WTC11 (cell line): ENCODE measurements around the gene SETD7. TPM values are rescaled to one million over a fixed set of nuclear protein-coding genes. Genes with fewer than 3 reads are reported as not detected.

Source experiments
- ATAC-seq: fragments of 200-7000 bp; cut with Tn5 transposase; 2 replicates; pipeline ENCODE4 v1.10.0; 2021; ENCODE audit warnings: mild to moderate bottlenecking, moderate library complexity
- CTCF ChIA-PET: fragments of 300-600 bp; sonication (Branson Sonifier 250); formaldehyde crosslinking; loops from one replicate; lab custom pipeline; 2021; ENCODE audit warnings: antibody characterized with exemption; lab: Charles Lee
- POLR2A ChIA-PET: fragments of 350-600 bp; sonication (Branson Sonifier 250); formaldehyde crosslinking; loops from one replicate; lab custom pipeline; 2021; ENCODE audit warnings: antibody characterized with exemption; lab: Charles Lee
- DNase-seq: peaks from one replicate; pipeline ENCODE4 v3.0.0; 2021; ENCODE audit warnings: low spot score
- H3K27ac Mint-ChIP-seq: 2 replicates; pipeline ENCODE4 v1.8.0; 2021; ENCODE audit warnings: mixed read lengths
- H3K27me3 Mint-ChIP-seq: 2 replicates; pipeline ENCODE4 v1.8.0; 2021; ENCODE audit warnings: low read depth, mild to moderate bottlenecking, moderate library complexity, mixed read lengths
- H3K36me3 Mint-ChIP-seq: 2 replicates; pipeline ENCODE4 v1.8.0; 2021; ENCODE audit warnings: mixed read lengths
- H3K4me1 Mint-ChIP-seq: 2 replicates; pipeline ENCODE4 v1.8.0; 2022; ENCODE audit warnings: mixed read lengths
- H3K4me3 Mint-ChIP-seq: 2 replicates; pipeline ENCODE4 v1.8.0; 2021; ENCODE audit warnings: mild to moderate bottlenecking, moderate library complexity, mixed read lengths
- H3K9me3 Mint-ChIP-seq: 2 replicates; pipeline ENCODE4 v1.8.0; 2021; ENCODE audit warnings: mixed read lengths
- ATF1 ChIP-seq: sonication (generic); formaldehyde crosslinking; IDR thresholded peaks from 2 replicates; pipeline ENCODE4 v1.8.1; 2023; ENCODE audit warnings: mild to moderate bottlenecking, moderate library complexity, missing genetic modification reagents
- CBFB ChIP-seq: sonication (generic); formaldehyde crosslinking; IDR thresholded peaks from 2 replicates; pipeline ENCODE4 v1.8.1; 2022; ENCODE audit warnings: mild to moderate bottlenecking, low read depth, missing genetic modification reagents
- CREB1 ChIP-seq: sonication (generic); formaldehyde crosslinking; IDR thresholded peaks from 2 replicates; pipeline ENCODE4 v1.8.0; 2023; ENCODE audit warnings: mild to moderate bottlenecking, missing genetic modification reagents
- E2F4 ChIP-seq: sonication (generic); formaldehyde crosslinking; IDR thresholded peaks from 2 replicates; pipeline ENCODE4 v1.8.1; 2022; ENCODE audit warnings: low read depth, mild to moderate bottlenecking, moderate library complexity, missing genetic modification reagents, borderline replicate concordance
- GABPB1 ChIP-seq: sonication (generic); formaldehyde crosslinking; IDR thresholded peaks from 2 replicates; pipeline ENCODE4 v1.8.1; 2023; ENCODE audit warnings: mild to moderate bottlenecking, missing genetic modification reagents
- SMAD4 ChIP-seq: sonication (generic); formaldehyde crosslinking; IDR thresholded peaks from 2 replicates; pipeline ENCODE4 v1.8.0; 2022; ENCODE audit warnings: mild to moderate bottlenecking, missing genetic modification reagents
- ZBTB21 ChIP-seq: sonication (generic); formaldehyde crosslinking; IDR thresholded peaks from 2 replicates; pipeline ENCODE4 v1.8.1; 2023; ENCODE audit warnings: mild to moderate bottlenecking, missing genetic modification reagents, borderline replicate concordance
- ZNF232 ChIP-seq: sonication (generic); formaldehyde crosslinking; IDR thresholded peaks from 2 replicates; pipeline ENCODE4 v1.8.0; 2022; ENCODE audit warnings: mild to moderate bottlenecking, missing genetic modification reagents
- ZNF425 ChIP-seq: fragments of 250-450 bp; sonication (Bioruptor Pico); conservative IDR thresholded peaks from 2 replicates; pipeline ENCODE4 v1.9.0; 2021; ENCODE audit warnings: mild to moderate bottlenecking
- total RNA-seq: library from RNA; stranded (reverse); gene quantifications from 3 replicates; pipeline ENCODE4 v1.2.3, GENCODE V29; 2021
- TF ChIP-seq, protein P1 (sequence below): sonication (generic); formaldehyde crosslinking; IDR thresholded peaks from 2 replicates; pipeline ENCODE4 v1.8.0; 2022; ENCODE audit warnings: mild to moderate bottlenecking, missing genetic modification reagents
- TF ChIP-seq, protein P2 (sequence below): sonication (generic); formaldehyde crosslinking; IDR thresholded peaks from 2 replicates; pipeline ENCODE4 v1.8.1; 2023; ENCODE audit warnings: mild to moderate bottlenecking, moderate library complexity, missing genetic modification reagents
- TF ChIP-seq, protein P3 (sequence below): sonication (generic); formaldehyde crosslinking; IDR thresholded peaks from 2 replicates; pipeline ENCODE4 v1.8.0; 2023; ENCODE audit warnings: missing genetic modification reagents, mild to moderate bottlenecking, borderline replicate concordance
- TF ChIP-seq, protein P4 (sequence below): fragments of 250-450 bp; sonication (Bioruptor Pico); IDR thresholded peaks from 2 replicates; pipeline ENCODE4 v1.9.0; 2021; ENCODE audit warnings: mild to moderate bottlenecking, borderline replicate concordance

Gene SETD7
- total RNA-seq, 1 experiment from 2014 or later: 5.6 TPM

DNA sequence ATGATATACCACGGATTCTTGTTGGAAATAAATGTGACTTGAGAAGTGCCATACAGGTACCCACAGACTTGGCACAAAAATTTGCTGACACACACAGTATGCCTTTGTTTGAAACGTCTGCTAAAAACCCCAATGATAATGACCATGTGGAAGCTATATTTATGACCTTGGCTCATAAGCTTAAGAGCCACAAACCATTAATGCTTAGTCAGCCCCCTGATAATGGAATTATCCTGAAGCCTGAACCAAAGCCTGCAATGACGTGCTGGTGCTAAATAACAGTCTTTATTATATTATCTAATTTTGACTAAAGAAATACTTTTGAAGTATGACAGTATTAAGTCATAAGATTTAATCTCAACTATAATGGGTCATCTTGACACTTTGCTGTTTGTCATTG, 83.2 kb downstream of the SETD7 start:
- peaks cover 36% of the 10 kb centered on the region for H3K36me3 Mint-ChIP-seq
- CTCF ChIA-PET: no interaction called here
- POLR2A ChIA-PET: no interaction called here
- no peak overlapping the region for H3K4me3 Mint-ChIP-seq
- DNase-seq: no peak
- no peaks in the 10 kb centered on the region for H3K4me1 Mint-ChIP-seq
- H3K27ac Mint-ChIP-seq: no peak overlapping the region
- ATAC-seq: no peak
- H3K27me3 Mint-ChIP-seq: no peaks in the 10 kb centered on the region
- H3K9me3 Mint-ChIP-seq: peaks cover 37% of the 10 kb centered on the region
- TF ChIP-seq, protein P1, sequence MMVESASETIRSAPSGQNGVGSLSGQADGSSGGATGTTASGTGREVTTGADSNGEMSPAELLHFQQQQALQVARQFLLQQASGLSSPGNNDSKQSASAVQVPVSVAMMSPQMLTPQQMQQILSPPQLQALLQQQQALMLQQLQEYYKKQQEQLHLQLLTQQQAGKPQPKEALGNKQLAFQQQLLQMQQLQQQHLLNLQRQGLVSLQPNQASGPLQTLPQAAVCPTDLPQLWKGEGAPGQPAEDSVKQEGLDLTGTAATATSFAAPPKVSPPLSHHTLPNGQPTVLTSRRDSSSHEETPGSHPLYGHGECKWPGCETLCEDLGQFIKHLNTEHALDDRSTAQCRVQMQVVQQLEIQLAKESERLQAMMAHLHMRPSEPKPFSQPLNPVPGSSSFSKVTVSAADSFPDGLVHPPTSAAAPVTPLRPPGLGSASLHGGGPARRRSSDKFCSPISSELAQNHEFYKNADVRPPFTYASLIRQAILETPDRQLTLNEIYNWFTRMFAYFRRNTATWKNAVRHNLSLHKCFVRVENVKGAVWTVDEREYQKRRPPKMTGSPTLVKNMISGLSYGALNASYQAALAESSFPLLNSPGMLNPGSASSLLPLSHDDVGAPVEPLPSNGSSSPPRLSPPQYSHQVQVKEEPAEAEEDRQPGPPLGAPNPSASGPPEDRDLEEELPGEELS: no peak
- TF ChIP-seq, protein P2, sequence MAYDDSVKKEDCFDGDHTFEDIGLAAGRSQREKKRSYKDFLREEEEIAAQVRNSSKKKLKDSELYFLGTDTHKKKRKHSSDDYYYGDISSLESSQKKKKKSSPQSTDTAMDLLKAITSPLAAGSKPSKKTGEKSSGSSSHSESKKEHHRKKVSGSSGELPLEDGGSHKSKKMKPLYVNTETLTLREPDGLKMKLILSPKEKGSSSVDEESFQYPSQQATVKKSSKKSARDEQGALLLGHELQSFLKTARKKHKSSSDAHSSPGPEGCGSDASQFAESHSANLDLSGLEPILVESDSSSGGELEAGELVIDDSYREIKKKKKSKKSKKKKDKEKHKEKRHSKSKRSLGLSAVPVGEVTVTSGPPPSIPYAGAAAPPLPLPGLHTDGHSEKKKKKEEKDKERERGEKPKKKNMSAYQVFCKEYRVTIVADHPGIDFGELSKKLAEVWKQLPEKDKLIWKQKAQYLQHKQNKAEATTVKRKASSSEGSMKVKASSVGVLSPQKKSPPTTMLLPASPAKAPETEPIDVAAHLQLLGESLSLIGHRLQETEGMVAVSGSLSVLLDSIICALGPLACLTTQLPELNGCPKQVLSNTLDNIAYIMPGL (CRISPR knock-in tag): no peak
- TF ChIP-seq ATF1 (CRISPR knock-in tag) (no peak), E2F4 (no peak), GABPB1 (CRISPR knock-in tag) (no peak), CBFB (CRISPR knock-in tag) (no peak), CREB1 (no peak), ZBTB21 (CRISPR knock-in tag) (no peak), ZNF232 (CRISPR knock-in tag) (no peak), ZNF425 (CRISPR knock-in tag) (no peak), SMAD4 (CRISPR knock-in tag) (no peak)
- TF ChIP-seq, protein P3, sequence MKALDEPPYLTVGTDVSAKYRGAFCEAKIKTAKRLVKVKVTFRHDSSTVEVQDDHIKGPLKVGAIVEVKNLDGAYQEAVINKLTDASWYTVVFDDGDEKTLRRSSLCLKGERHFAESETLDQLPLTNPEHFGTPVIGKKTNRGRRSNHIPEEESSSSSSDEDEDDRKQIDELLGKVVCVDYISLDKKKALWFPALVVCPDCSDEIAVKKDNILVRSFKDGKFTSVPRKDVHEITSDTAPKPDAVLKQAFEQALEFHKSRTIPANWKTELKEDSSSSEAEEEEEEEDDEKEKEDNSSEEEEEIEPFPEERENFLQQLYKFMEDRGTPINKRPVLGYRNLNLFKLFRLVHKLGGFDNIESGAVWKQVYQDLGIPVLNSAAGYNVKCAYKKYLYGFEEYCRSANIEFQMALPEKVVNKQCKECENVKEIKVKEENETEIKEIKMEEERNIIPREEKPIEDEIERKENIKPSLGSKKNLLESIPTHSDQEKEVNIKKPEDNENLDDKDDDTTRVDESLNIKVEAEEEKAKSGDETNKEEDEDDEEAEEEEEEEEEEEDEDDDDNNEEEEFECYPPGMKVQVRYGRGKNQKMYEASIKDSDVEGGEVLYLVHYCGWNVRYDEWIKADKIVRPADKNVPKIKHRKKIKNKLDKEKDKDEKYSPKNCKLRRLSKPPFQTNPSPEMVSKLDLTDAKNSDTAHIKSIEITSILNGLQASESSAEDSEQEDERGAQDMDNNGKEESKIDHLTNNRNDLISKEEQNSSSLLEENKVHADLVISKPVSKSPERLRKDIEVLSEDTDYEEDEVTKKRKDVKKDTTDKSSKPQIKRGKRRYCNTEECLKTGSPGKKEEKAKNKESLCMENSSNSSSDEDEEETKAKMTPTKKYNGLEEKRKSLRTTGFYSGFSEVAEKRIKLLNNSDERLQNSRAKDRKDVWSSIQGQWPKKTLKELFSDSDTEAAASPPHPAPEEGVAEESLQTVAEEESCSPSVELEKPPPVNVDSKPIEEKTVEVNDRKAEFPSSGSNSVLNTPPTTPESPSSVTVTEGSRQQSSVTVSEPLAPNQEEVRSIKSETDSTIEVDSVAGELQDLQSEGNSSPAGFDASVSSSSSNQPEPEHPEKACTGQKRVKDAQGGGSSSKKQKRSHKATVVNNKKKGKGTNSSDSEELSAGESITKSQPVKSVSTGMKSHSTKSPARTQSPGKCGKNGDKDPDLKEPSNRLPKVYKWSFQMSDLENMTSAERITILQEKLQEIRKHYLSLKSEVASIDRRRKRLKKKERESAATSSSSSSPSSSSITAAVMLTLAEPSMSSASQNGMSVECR (CRISPR knock-in tag): no peak
- TF ChIP-seq, protein P4, sequence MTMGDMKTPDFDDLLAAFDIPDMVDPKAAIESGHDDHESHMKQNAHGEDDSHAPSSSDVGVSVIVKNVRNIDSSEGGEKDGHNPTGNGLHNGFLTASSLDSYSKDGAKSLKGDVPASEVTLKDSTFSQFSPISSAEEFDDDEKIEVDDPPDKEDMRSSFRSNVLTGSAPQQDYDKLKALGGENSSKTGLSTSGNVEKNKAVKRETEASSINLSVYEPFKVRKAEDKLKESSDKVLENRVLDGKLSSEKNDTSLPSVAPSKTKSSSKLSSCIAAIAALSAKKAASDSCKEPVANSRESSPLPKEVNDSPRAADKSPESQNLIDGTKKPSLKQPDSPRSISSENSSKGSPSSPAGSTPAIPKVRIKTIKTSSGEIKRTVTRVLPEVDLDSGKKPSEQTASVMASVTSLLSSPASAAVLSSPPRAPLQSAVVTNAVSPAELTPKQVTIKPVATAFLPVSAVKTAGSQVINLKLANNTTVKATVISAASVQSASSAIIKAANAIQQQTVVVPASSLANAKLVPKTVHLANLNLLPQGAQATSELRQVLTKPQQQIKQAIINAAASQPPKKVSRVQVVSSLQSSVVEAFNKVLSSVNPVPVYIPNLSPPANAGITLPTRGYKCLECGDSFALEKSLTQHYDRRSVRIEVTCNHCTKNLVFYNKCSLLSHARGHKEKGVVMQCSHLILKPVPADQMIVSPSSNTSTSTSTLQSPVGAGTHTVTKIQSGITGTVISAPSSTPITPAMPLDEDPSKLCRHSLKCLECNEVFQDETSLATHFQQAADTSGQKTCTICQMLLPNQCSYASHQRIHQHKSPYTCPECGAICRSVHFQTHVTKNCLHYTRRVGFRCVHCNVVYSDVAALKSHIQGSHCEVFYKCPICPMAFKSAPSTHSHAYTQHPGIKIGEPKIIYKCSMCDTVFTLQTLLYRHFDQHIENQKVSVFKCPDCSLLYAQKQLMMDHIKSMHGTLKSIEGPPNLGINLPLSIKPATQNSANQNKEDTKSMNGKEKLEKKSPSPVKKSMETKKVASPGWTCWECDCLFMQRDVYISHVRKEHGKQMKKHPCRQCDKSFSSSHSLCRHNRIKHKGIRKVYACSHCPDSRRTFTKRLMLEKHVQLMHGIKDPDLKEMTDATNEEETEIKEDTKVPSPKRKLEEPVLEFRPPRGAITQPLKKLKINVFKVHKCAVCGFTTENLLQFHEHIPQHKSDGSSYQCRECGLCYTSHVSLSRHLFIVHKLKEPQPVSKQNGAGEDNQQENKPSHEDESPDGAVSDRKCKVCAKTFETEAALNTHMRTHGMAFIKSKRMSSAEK (CRISPR knock-in tag): no peak
- TF ChIP-seq, all 79 proteins: peak for 0
